SU-DHL-6 (cell line): ENCODE measurements around the gene RXFP3.

Source experiments
- CTCF ChIP-seq: fragments of 200-600 bp; sonication (generic); IDR thresholded peaks from one replicate; pipeline ENCODE4 v1.5.1; 2017; ENCODE audit warnings: antibody characterized with exemption, mild to moderate bottlenecking, low read length, moderate library complexity; ENCODE audit not compliant: insufficient read depth, poor library complexity, severe bottlenecking
- EZH2phosphoT487 ChIP-seq: fragments of 200-600 bp; sonication (generic), shearing (Covaris generic); conservative IDR thresholded peaks from 2 replicates; pipeline ENCODE4 v1.6.1; 2018; ENCODE audit warnings: mild to moderate bottlenecking, antibody characterized with exemption, low read length, moderate library complexity, mixed read lengths

DNA sequence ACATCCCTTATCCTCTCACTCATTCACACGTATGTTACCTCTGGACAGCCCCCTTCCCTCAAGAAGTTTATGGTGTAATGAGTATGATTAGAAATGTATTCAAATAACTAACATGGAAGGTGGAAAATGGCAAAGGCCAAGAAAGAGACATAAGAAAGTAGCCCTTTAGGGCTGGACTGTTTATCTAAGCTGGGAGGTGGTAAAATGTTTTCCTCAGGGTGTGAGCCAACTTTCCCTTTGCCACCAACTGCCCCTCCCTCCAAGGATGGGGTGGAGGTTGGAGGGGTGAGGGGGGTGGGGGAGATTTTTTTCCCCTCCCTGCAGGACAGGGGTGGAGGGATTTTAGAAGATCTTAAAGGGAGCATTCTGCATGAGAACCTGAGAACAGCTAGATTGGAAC, 40.1 kb downstream of the RXFP3 start:
- TF ChIP-seq CTCF (no peak), EZH2phosphoT487 (no peak)
